ENCODE results near the gene PTPN23.

DNA sequence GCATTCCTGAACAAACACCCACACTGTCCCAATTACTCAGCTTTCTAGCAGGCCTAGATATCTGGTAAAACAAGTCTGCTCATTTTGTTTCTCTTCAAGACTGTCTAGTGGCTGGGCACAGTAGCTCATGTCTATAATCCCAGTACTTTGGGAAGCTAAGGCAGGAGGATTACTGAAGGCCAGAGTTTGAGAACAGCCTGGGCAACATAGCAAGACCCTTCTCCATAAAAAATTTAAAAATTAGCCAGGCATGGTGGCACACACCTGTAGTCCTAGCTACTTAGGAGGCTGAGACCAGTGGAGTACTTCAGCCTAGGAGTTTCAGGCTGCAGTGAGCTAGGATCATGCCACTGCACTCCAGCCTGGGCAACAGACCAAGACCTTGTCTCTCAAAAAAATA is 6.2 kb upstream of the PTPN23 start:
- TF ChIP-seq POLR2AphosphoS5 (IDR thresholded peaks at IDR 0.05; ENCODE audit: low read length), result no peak
- no peak for TF ChIP-seq TARDBP (IDR thresholded peaks at IDR 0.05; ENCODE audit: borderline replicate concordance)
- TF ChIP-seq, protein P1, sequence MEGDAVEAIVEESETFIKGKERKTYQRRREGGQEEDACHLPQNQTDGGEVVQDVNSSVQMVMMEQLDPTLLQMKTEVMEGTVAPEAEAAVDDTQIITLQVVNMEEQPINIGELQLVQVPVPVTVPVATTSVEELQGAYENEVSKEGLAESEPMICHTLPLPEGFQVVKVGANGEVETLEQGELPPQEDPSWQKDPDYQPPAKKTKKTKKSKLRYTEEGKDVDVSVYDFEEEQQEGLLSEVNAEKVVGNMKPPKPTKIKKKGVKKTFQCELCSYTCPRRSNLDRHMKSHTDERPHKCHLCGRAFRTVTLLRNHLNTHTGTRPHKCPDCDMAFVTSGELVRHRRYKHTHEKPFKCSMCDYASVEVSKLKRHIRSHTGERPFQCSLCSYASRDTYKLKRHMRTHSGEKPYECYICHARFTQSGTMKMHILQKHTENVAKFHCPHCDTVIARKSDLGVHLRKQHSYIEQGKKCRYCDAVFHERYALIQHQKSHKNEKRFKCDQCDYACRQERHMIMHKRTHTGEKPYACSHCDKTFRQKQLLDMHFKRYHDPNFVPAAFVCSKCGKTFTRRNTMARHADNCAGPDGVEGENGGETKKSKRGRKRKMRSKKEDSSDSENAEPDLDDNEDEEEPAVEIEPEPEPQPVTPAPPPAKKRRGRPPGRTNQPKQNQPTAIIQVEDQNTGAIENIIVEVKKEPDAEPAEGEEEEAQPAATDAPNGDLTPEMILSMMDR (IDR thresholded peaks at IDR 0.05 in 2 of 3, conservative IDR thresholded peaks at IDR 0.05 in 1 of 3; ENCODE audit: control insufficient read depth in 2 of 3, extremely low read depth in 1 of 3, insufficient read depth in 1 of 3, low read depth in 3 of 3, low read length in 3 of 3), result no peak
- no peak for TF ChIP-seq HDAC2 (IDR thresholded peaks at IDR 0.05)
- TF ChIP-seq STAT3 (IDR thresholded peaks at IDR 0.05; ENCODE audit: low read depth, low read length), result no peak
- TF ChIP-seq SMC3 (IDR thresholded peaks at IDR 0.05; ENCODE audit: borderline replicate concordance, low read length), result no peak
- TF ChIP-seq, protein P2, sequence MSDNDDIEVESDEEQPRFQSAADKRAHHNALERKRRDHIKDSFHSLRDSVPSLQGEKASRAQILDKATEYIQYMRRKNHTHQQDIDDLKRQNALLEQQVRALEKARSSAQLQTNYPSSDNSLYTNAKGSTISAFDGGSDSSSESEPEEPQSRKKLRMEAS (IDR thresholded peaks at IDR 0.05; ENCODE audit: low read depth, low read length), result no peak
- no peak for TF ChIP-seq EP300 (IDR thresholded peaks at IDR 0.05; ENCODE audit: borderline replicate concordance in 1 of 2, control insufficient read depth in 1 of 2, low read depth in 2 of 2, low read length in 2 of 2)
- TF ChIP-seq, protein P3, sequence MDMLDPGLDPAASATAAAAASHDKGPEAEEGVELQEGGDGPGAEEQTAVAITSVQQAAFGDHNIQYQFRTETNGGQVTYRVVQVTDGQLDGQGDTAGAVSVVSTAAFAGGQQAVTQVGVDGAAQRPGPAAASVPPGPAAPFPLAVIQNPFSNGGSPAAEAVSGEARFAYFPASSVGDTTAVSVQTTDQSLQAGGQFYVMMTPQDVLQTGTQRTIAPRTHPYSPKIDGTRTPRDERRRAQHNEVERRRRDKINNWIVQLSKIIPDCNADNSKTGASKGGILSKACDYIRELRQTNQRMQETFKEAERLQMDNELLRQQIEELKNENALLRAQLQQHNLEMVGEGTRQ (IDR thresholded peaks at IDR 0.05; ENCODE audit: borderline replicate concordance, low read depth, low read length), result no peak
- TF ChIP-seq ZNF207 (IDR thresholded peaks at IDR 0.05; ENCODE audit: borderline replicate concordance), result no peak
- no peak for TF ChIP-seq MYC (IDR thresholded peaks at IDR 0.05; ENCODE audit: insufficient read depth, insufficient read length, insufficient replicate concordance, low read length, severe bottlenecking)
- TF ChIP-seq POLR2A (IDR thresholded peaks at IDR 0.05; ENCODE audit: low read depth, low read length), result no peak
- TF ChIP-seq ZNF24 (IDR thresholded peaks at IDR 0.05), result no peak
- TF ChIP-seq RAD21 (IDR thresholded peaks at IDR 0.05; ENCODE audit: insufficient read depth, low read depth, low read length), result no peak
